NCI-H2227 treated with DMSO at 0.1 percent for 48 hours (cell line): ENCODE measurements around the gene CCDC57.

Experiments
- DNase-seq: peaks from one replicate; lab custom pipeline; 2025; lab: John Stamatoyannopoulos, UW

Gene CCDC57

DNA sequence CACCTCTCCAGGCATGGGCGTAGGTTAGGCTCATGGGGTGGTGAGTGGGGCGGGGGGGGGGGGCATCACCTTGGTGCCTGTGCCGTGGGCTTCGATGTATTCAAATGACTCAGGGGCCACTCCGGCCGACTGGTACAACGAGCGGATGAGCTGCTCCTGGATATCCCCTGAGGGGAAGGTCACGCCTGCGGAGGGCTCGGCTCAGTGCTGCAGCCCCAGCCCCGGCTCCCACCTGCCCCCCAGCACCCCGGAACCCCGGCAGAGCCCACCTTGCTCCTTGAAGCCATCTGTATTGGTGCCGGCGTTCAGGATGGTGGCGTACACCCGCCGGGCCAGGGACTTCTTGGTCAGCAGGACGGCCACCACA lies 120.0 kb downstream of the CCDC57 start:
- no peak for DNase-seq

DNA sequence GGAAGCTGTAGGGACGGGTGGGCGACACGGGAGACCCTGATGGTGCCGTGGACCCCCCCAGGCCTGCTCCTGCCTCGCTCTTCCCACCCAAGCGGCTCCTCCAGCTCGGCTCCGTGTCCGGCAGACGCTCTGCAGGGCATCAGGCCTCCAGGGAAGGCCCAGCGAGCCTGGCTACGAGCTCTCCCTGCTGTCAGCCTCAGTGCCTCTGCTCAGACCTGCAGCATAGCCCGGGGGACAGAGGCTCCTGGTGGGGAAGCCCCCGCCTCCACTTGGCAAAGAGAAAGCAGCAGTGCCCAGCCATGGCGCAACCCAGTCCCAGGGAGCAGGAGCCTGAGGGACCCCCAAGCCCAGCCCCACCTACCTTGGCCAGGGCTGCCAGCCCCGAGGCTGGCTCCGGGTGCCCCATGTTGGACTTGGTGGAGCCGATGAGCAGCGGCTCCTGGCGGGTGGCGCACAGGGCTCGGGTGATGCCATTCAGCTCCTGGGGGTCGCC lies 120.5 kb downstream of the CCDC57 start:
- no peak for DNase-seq

DNA sequence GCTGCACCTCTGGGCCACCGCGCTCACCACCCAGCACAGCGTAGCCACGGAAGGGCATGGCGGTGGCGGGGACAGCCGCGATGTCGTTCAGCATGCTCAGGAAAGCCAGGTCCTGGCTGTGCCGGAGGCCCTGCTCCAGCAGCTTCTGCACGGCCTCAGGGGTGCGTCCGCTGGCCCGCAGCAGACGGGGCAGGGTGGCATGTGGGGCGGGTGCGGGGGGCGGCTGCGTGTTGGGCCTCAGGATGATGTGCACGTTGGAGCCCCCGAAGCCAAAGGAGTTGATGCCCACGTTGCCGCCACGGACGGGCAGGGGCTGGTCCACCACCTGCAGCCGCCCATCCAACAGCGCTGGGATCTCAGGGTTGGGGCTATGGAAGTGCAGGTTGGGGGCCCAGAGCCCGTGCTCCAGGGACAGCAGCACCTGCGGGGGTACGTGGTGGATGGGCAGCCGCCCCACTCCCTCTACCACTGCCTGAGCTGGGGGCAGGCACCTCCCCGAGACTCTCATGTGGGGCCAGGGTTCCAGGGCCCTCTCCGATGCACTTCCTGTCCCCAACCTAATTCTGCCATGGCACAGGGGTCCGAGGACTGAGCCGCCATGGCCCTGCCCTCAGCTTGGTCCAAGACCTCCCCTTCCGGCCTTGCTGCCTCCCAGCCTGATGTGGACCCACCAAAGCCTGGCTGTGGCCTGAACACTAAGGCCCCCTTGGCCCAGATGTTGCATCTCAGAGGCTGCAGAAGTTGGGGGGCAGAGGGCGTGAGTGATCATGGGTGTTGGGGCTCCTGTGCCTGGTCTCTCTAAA lies 121.2 kb downstream of the CCDC57 start:
- DNase-seq: no peak

DNA sequence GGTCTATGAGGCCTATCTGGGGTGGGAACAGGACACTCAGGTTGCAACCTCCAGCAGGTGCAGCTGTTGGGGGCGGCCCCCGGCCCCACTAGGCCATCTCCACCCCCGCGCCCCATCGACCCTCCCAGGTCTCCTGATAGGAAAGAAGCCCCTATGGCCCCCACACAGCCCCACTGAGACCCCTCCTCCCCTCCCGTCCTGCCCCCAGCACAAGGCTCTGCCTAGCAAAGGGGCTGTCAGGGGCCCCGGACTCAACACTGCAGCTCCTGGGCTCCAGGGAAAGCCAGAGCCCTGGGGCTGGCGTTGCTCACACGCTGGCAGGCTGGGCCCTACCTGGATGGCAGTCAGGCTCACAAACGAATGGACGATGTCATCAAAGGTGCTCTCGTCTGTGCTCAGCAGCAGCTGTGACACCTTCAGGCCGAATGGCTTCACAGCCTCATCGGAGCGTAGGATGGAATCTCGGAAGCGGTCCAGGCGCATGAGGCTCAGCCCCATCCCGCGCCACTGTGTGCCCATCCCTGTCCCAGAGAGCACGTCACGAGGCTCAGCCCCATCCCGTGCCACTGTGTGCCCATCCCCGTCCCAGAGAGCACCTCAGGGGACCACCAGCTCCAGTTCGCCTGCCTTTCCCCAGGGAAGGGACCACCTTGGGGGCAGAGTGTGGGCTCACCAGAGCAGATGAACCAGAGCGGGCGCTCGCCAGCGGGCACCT lies 121.9 kb downstream of the CCDC57 start:
- DNase-seq: no peak

DNA sequence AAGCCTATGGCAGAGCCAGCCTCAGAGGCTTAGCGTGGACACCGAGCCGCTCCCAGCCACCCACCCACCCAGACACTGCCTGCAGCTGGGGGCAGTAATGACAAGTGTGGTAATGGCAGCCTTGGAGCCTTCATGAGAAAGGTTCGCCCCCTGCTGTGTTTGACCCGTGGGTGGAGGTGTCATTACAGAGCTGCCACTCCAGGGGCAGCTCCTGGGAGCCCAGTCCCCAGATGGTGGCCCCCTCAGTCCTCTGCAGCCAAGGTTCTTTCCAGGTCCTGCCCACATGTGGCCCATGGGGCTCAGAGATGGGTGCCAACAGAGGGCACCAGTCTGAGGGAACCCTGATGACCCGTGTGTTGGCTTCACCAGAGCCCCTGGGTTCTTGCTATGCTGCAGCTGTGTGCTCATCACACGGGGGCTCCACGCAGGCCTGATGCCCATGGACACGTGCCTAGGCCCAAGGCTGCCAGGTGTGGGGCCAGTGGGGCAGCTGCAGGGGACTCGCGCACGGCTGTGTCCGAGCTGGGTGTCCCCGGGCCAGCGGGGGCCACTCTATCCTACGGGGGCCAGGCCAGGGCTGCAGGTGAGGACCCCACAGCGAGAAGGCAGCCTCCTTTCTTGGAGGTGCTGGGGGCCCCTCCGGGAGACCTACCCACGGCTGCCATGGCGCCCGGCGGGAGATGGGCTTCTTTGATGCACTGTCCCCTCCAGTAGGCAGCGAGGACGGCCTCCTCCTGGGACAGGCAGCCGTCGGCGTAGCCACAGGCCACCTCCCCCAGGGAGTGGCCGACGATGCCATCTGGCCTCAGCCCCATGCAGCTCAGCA lies 122.7 kb downstream of the CCDC57 start:
- no peak for DNase-seq

DNA sequence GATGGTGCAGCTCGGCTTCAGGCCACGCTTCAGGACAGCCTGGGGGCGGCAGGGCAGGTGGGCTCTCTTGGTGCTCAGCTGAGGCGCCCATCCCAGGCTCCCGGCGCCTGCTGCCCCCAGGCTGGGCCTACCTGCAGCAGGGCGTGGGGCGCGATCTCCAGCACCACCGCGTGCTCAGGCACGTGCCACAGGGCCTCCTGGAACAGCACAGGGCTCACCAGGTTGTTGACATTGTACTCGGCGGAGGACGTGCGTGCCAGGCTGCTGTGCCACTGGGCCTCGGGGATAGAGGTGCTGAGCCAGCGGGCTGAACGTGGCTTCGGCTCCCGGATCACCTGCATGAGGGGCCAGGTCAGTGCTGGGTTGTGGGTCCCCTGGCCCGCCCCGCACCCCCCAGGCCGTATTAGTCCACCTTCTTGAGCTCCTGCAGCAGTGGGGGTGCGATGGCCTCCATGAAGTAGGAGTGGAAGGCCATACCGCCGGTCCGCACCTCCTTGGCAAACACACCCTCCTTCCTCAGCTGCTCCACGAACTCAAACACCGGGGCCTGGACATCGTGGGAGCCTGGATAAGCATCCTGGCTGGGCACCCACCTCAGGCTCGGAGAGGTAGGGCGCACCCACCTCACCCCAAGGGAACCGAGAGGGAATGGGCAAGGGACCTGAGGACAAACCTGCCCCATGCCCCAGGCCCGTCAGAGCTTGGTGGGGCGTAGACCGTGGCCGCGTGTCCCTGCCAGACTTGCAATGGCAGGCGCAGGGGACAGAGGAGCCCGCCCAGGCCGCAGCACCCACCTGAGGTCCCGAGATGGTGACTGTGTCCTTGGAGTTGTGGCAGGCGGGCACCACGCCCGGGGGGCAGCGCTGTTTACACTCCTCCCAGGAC lies 123.6 kb downstream of the CCDC57 start:
- no peak for DNase-seq

DNA sequence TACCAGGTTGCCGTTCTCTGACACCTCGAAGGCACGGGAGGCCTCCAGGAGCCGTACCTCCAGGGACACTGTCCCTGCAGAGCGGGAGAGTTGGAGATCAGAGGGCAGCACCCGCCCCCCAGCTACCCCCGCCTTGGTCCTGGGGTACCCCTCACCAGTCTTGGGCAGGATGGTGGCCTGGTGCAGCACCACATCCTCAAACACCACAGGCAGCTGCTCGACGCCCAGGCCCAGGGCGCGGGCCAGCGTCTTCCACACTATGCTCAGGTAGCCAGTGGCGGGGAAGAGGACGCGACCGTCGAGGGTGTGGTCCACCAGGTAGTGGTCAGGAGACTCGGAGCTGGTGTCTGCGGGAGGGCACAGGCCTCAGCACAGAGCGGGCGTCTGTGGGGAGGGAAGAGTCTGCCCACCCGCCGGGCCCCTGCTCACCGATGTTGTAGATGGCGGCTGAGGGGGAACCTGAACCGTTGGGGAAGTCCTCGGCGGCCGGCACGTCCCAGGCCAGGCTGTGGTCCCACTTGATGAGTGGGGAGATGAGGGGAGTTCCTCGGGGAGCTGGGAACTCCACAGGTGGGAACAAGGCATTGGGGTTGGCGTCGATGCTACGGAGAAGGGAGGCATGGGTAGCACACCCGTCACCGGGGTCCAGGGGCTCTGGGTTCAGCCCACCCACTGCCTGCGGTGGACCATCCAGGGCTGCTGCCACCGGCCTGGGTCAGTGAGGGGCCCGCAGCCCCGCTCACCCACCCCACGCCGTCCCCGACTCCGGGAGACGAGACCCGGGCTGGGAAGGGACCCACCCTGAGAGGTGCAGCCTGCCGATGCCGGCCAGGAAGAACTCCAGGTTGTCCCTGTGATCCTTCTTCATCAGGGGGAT lies 124.4 kb downstream of the CCDC57 start:
- DNase-seq: no peak

DNA sequence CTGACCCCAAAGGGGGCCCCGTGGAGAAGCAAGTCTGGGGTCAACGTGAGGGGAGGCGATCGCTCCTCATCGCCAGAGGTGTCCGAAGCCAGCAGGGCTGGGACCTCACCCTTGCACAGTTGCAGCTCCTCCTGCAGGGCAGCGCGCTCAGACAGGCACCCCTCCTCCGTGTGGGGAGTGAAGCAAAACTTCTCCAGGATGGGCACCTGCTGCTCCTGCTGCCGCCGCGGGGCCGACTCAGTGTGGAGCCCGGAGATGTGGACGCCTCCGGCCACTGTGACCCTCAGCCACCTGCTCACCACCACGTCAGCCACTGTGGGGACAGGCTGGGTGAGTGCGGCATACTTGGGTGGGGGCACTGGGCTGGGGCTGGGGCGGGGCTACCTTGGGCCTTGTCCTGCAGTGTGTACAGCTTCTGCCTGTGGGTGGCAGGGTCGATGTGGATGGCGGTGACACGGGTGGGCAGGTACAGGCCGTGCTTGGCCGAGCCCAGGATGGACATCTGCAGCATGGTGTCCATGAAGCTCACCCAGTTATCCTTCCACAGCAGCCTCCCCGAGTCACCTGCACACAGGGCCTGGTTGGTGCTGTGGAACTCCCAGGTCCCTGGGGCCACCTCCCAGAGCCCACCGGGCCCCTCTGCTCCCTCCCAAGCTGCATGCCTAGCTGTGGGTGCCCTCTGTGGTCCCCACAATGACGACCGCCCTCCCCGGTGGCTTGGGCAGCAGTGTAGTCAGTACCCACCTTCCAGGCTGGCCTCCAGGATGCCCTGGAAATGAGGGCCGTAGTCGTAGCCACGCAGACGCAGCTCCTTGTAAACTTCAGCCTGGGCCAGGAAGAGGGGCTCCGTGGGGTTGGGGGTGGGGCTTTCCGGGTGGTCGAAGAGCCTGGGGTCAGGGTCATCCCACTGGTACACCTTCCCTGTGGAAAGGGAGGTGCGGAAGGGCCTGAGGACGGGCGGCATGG lies 125.4 kb downstream of the CCDC57 start:
- no peak for DNase-seq

DNA sequence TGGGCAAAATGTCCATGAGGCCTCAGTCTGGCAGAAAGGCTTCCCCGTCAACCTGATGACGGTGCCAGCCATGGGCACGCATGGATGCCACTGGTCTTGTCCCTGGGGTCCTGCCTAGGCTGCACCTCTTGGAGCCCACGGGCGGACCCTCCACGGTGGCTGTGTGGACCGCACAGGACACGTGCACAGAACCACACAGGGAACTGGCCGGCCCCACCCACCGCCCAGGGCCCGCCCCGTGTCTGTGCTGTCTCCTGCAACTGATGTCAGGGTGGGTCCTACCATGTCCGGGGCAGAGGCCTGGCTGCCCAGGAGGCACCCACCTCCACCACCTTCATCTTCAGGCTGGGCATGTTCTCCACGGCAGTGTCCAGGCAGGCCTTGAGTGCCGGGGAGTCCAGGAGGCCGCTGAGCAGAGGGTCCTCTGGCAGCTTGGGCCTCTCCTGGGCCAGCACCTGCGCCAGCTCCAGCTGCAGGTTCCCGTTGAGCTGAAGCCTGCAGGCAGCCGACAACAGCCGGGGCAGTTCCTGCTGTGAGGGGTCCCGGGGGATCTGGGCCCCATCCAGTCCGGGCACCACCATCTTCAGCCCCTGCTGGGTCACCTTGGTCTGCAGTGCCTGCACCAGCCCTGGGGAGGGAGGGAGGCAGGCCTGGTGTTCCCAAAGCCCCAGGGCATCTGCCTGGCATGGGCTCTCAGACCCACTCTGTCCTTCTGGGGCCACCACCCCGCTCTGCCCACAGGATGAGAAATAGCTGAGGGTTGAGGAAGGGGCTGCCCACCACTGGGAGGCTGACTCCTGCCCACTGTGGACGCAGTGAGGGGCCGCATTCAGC lies 126.5 kb downstream of the CCDC57 start:
- DNase-seq: no peak

DNA sequence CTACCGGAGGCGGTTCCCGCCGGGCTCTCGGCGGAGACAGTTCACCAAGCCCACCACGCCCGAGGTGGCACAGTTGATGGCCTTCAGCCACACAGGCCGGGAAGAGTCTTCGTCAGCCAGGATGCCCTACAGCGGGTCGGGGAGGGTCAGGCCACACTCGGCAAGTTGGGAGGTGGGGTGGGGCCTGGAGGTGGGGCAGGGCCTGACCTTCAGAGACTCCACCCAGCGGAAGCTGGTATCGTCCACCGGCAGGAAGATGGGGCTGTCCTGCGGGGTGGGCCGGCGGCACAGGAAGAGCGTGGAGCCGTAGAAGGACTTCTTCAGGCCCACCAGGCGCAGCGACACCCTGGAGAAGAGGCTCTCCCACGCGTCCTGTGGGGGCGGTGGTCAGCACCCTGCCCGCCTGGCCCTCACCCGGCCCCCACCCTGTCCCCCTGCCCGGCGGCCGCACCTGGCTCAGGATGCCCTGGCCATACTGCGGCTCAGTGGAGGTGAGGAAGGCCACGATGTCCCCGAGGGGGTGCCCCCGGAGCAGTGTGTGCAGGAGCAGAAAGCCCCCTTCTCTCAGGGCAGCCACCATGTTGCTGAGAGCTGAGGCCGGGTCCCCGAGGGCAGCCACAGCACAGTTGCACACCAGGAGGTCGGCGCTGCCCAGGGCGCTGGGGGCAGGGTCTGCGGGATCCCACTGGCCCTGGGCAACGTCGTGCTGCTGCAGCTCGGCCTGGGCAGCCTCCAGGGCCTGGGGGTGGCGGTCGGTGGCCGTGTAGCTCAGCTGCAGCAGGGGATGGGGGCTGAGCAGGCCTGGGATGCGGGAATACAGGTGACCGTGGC lies 127.4 kb downstream of the CCDC57 start:
- no peak for DNase-seq

DNA sequence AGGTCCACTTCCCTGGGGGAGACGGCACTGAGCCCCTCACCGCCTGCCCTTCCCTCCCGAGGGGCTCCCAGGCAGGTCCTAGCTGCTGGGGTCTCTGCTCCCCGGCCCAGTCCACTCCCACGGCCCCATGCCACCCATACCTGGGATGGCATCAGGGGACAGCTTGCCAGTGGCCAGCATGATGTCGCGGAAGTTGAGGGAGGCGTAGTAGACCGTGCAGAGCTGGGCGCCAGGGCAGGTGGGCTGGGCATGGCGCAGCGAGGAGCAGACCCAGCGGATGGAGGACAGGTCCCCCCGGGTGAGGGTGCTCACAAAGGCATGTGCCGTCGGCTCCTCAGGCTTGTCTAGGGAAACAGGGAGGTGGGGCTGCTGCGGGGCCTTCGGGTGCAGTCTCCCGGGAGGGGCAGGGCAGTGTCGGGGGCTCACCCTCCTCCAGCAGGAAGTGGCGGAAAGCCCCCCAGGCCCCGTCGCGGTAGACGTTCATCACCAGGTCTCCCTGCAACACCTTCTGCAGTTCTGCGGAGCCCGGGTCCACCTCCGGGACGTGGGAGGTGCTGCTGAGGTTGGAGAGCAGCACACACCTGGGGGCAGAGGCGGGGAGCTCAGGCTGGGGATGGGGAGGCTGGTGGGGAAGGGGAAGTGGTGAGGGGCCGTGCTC lies 128.1 kb downstream of the CCDC57 start:
- no peak for DNase-seq

DNA sequence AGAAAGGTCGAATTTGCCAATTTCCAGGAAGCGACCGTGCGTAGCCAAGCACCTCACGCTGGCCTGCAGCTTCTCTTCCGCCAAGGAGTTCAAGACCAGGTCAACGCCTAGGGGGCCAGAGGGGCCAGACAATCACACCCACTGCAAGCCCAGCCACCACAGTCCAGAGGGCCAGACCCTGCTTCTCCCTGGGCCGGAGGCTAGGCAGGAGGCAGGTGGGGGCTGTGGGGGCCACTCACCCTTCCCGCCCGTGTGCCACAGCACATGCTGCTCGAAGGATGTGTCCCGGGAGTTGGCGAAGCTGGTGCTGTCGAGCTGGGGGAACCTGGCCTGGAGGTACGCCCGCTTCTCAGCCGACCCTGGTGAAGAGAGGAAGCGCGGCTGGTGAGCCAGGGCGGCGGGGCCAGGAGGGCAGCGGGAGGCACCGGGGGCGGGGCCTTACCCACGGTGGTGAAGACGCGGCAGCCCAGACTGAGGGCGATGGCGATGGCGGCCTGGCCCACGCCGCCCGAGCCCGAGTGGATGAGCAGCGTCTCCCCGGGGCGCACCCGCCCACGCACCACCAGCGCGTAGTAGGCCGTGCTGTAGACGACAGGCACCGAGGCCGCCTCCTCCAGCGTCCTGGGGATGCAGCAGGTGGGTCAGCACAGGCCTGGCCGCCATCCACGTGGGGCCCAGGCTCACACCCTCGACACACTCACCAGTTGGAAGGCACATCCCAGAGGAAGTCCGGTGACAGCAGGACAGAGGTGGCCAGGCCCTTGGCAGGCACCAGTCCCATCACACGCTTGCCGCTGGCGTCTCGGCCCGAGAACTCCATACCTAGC lies 128.9 kb downstream of the CCDC57 start:
- no peak for DNase-seq

DNA sequence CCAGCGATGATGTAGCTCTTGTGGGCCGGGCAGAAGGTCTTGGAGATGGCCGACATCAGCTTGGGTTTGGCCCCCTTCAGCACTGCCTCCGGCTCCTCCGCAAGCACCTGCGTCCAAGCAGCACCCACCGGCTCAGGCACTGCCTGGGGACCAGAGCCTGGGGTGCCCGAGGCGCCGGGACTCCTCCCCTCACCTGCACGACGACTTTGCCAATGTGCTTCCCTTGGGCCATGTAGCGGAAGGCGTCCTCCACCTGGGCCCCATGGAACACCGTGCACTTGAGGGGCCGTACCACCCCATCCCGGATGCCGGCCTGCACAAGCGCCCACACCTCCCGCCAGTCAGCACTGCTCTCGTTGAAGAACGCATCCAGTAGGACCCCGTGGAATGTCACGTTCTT lies 129.6 kb downstream of the CCDC57 start:
- DNase-seq: no peak

DNA sequence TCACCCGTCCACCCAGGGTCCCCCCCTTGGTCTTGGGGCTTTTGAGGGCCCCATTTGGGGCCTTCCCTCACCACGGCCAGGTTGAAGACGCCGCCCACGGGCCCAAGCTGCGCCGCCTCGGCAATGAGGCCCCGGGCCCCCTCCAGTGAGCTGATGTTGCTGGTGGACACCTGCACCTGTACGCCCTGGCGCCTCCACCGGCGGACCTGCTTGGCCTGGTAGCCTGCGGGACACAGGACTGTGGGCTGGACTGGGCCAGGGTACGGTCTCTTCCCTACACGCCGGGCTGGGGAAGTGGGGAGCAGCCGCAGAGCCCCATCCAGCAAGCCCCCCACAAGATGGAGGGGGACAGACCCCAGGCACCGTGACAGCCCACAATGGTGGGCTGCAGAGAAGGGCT lies 130.2 kb downstream of the CCDC57 start:
- DNase-seq: no peak

DNA sequence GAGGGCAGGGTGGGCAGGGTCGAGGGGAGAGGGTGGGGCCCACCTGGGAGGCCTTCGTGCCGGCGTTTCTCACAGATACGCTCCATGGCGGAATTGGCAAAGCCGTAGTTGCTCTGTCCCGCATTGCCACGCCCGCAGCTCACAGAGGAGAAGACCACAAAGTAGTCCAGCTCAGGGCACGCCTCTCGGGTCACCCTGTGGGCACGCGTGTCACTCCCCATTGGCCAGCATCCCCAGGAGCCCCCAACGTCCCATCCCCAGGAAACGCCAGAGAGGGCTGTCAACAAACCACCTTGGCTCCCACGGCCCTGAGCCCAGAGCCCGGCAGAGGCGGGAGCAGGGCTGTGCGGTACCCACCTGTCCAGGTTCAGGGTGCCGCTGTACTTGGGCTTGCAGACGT lies 130.7 kb downstream of the CCDC57 start:
- DNase-seq: no peak

DNA sequence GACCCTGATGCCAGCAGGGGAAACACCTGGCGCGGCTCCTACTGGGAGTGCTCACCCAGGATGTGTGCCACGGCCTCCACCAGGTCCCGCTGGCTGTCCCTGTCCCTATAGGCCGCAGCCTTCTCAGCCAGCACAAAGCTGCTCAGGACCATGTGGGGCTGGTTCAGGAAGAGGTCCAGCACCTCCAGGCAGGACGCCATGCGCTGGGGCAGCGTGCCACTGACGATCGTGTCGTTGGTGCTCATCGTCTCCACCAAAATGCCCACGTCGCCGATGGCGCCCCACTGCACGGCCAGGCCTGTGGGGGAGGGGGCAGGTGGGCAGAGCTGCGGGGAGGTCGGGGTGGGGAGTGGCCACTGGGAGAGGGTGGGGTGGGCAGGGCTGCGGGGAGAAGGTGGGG lies 131.1 kb downstream of the CCDC57 start:
- no peak for DNase-seq
